ENCODE results near the gene LRRC8D.

Gene LRRC8D

DNA sequence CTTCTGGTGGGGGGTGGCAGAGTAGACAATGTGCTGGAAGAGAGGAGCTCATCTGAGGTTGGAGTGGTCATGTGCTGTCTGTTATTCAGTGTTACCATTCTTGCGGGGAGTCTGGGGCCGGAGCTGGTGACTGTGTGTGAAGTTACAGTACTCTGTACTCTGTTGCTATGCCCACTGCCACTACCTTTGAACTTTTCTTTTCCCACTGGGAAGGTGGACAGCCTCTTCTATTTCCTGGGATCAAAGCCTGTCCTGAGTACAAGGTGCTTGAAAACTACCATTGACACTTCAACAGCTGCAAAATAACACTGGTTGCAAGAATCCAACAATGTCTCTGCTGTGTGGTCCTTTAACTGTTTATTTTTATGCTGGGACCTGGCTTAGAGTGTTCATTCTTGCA is 107.7 kb downstream of the LRRC8D start:
- Histone ChIP-seq H3K4me2 (0 out of 22 replicates have a peak overlapping the region, but pooled peaks of 2 of the 11 experiments have one; percentile 4), H3K9ac (no peak overlapping the region), H3K4me1 (peaks cover 0 to 19% (median 10%) of the 10 kb centered on the region in 10 experiments; a peak in 11 of 20 replicates), H4K20me1 (peaks cover 0 to 83% (median 0%) of the 10 kb centered on the region in 11 experiments; a peak in 4 of 22 replicates), H3K27ac (no peak overlapping the region), H3K9me3 (replicated peaks in 1 of 11) (peaks cover 8 to 42% (median 32%) of the 10 kb centered on the region in 11 experiments), H3K36me3 (peaks cover 74 to 98% (median 90%) of the 10 kb centered on the region in 11 experiments), H3K27me3 (no peaks in the 10 kb centered on the region), H3K4me3 (no peak overlapping the region)
- TF ChIP-seq Cebpa-rat (IDR thresholded peaks at IDR 0.05) = no peak

DNA sequence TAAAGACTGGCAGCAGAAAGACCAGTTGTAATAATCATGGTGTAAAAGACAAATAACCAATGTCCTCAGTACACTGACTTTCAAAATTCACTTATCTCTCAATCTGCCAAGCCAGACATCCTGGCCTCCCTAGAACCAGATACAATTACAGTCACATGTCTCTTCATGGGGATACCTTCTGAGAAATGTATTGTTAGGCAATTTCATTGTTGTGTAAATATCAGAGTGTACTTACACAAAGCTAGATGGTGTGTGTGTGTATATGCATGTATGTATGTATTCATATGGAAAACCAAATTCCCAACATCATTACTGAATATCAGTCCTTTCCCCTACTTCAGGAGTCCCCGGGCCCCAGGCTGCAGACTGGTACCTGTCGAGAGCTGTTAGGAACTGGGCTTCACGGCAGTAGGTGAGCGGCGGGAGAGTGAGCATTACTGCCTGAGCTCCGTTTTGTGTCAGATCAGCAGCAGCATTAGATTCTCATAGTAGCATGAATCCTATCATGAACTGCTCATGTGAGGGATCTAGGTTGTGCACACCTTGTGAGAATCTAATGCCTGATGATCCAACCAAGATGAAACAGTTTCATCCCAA is 108.7 kb downstream of the LRRC8D start:
- H3K9me3 ChIP-seq (replicated peaks in 1 of 11) = peaks cover 0 to 31% (median 21%) of the 10 kb centered on the region in 11 experiments; a peak in 18 of 22 replicates
- no peak overlapping the region for H3K9ac ChIP-seq
- no peak overlapping the region for H3K27ac ChIP-seq
- H3K27me3 ChIP-seq = no peaks in the 10 kb centered on the region
- 0 out of 22 replicates have a peak overlapping the region, but pooled peaks of 1 of the 11 experiments have one; percentile 14 for H3K4me2 ChIP-seq
- peaks cover 0 to 19% (median 10%) of the 10 kb centered on the region in 10 experiments; a peak in 11 of 20 replicates for H3K4me1 ChIP-seq
- peaks cover 74 to 98% (median 90%) of the 10 kb centered on the region in 11 experiments for H3K36me3 ChIP-seq
- no peak overlapping the region for H3K4me3 ChIP-seq
- peaks cover 0 to 88% (median 0%) of the 10 kb centered on the region in 11 experiments; a peak in 4 of 22 replicates for H4K20me1 ChIP-seq
- TF ChIP-seq Cebpa-rat (IDR thresholded peaks at IDR 0.05) = no peak

DNA sequence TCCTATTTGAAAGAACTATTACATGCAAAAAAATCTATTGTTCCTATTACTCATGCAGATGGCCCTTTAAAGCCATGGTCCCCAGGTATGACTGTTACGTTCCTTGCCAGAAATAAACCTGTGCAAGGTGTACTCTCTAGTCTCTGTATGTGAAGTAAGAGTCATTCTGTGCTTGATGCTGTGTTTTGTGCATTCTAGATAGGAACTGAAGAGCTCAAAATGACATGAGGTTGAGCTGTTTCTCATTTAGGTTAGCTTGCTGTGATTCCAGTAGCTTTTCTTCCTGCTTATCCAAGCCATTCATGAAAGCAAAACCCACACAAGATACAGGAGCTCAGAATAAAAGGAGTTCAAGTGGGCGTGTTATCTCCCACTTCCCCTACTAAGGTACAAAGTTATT is 109.7 kb downstream of the LRRC8D start:
- no peak overlapping the region for H3K27ac ChIP-seq
- H3K4me2 ChIP-seq = peak overlapping the region in 1 of 11 experiments; percentile 27; a peak in 1 of 22 replicates
- H3K4me3 ChIP-seq = no peak overlapping the region

DNA sequence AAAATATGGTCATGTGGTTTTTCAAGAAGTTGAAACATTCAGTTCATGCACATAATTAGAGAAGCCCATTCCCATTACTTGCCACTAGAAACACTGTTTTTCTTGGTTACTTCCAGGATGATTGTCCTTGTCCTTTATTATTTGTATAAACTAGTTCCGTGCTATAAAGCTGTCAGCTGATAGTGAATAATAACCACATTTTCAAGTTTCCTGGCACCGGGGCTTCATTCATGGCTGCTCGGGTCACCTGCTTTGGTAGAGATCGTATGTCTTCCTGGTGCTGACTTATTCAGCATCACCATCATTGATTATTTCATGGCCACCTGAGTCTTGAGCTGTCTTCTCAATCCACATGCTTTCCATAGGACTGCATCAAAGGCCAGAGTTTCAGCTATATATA is 111.1 kb downstream of the LRRC8D start:
- no peak overlapping the region for H3K9ac ChIP-seq
- H3K9me3 ChIP-seq (replicated peaks in 1 of 11) = peaks cover 0 to 10% (median 7%) of the 10 kb centered on the region in 11 experiments; a peak in 11 of 22 replicates
- no peak for TF ChIP-seq Cebpa-rat (IDR thresholded peaks at IDR 0.05)
- H3K27me3 ChIP-seq = no peaks in the 10 kb centered on the region
- H3K4me2 ChIP-seq = no peak overlapping the region
- H4K20me1 ChIP-seq = peaks cover 0 to 78% (median 0%) of the 10 kb centered on the region in 11 experiments; a peak in 4 of 22 replicates
- peaks cover 75 to 97% (median 90%) of the 10 kb centered on the region in 11 experiments for H3K36me3 ChIP-seq
- H3K4me3 ChIP-seq = no peak overlapping the region
- H3K4me1 ChIP-seq = peaks cover 0 to 19% (median 10%) of the 10 kb centered on the region in 10 experiments; a peak in 11 of 20 replicates
- H3K27ac ChIP-seq = no peak overlapping the region

More for the DNA sequence above, 109.7 kb downstream of the LRRC8D start:
- Histone ChIP-seq H3K27me3 (no peaks in the 10 kb centered on the region), H4K20me1 (peaks cover 0 to 88% (median 0%) of the 10 kb centered on the region in 11 experiments; a peak in 4 of 22 replicates), H3K9me3 (replicated peaks in 1 of 11) (peaks cover 0 to 23% (median 15%) of the 10 kb centered on the region in 11 experiments; a peak in 13 of 22 replicates), H3K4me1 (peaks cover 0 to 19% (median 10%) of the 10 kb centered on the region in 10 experiments; a peak in 11 of 20 replicates), H3K36me3 (peaks cover 74 to 98% (median 90%) of the 10 kb centered on the region in 11 experiments), H3K9ac (no peak overlapping the region)
- no peak for TF ChIP-seq Cebpa-rat (IDR thresholded peaks at IDR 0.05)

DNA sequence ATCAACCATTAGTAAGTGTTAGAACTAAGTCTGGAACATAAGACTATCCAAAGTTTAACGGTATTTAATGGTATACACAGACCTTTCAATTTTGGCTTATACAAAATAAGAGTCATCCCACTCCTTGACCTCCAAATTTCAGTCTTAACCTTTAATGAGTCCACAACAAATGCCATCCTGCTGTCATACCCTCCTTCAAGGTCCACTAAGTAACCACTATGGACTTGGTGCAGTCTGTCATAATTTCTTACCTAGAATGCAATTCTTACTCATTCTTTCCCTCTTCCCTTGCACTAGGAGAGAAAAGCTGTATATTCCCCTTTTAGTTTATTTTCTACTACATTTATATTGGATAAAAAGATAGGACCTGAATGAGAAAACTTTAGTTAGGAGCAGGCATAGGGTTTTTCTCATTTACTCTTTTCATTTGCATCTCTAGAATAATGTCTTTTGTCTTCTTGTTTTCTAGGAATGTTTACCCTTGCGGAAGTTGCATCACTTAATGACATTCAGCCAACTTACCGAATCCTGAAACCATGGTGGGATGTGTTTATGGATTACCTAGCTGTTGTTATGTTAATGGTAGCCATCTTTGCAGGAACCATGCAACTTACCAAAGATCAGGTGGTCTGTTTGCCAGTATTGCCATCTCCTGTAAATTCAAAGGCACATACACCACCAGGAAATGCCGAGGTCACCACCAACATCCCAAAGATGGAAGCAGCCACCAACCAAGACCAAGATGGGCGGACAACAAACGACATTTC is 111.9 kb downstream of the LRRC8D start:
- Histone ChIP-seq H3K9ac (no peak overlapping the region), H3K4me1 (peaks cover 0 to 19% (median 14%) of the 10 kb centered on the region in 10 experiments; a peak in 11 of 20 replicates), H3K4me2 (no peak overlapping the region), H3K9me3 (replicated peaks in 1 of 11) (peaks cover 0 to 2% (median 0%) of the 10 kb centered on the region in 11 experiments; a peak in 2 of 22 replicates), H3K4me3 (no peak overlapping the region), H4K20me1 (peaks cover 0 to 72% (median 0%) of the 10 kb centered on the region in 11 experiments; a peak in 4 of 22 replicates), H3K27ac (no peak overlapping the region), H3K27me3 (no peaks in the 10 kb centered on the region), H3K36me3 (peaks cover 75 to 97% (median 90%) of the 10 kb centered on the region in 11 experiments)
- no peak for TF ChIP-seq Cebpa-rat (IDR thresholded peaks at IDR 0.05)

DNA sequence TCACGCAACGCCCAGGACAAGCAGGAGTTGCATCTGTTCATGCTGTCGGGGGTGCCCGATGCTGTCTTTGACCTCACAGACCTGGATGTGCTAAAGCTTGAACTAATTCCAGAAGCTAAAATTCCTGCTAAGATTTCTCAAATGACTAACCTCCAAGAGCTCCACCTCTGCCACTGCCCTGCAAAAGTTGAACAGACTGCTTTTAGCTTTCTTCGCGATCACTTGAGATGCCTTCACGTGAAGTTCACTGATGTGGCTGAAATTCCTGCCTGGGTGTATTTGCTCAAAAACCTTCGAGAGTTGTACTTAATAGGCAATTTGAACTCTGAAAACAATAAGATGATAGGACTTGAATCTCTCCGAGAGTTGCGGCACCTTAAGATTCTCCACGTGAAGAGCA is 113.6 kb downstream of the LRRC8D start:
- Histone ChIP-seq H3K27me3 (no peaks in the 10 kb centered on the region), H4K20me1 (peaks cover 0 to 55% (median 0%) of the 10 kb centered on the region in 11 experiments; a peak in 3 of 22 replicates), H3K4me2 (no peak overlapping the region), H3K9ac (no peak overlapping the region), H3K27ac (no peak overlapping the region), H3K4me3 (no peak overlapping the region), H3K9me3 (replicated peaks in 1 of 11) (no peaks in the 10 kb centered on the region), H3K4me1 (peaks cover 0 to 29% (median 3%) of the 10 kb centered on the region in 10 experiments; a peak in 9 of 20 replicates), H3K36me3 (peaks cover 75 to 98% (median 90%) of the 10 kb centered on the region in 11 experiments)
- no peak for TF ChIP-seq Cebpa-rat (IDR thresholded peaks at IDR 0.05)

DNA sequence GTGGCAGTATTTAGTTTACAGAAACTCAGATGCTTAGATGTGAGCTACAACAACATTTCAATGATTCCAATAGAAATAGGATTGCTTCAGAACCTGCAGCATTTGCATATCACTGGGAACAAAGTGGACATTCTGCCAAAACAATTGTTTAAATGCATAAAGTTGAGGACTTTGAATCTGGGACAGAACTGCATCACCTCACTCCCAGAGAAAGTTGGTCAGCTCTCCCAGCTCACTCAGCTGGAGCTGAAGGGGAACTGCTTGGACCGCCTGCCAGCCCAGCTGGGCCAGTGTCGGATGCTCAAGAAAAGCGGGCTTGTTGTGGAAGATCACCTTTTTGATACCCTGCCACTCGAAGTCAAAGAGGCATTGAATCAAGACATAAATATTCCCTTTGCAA is 114.4 kb downstream of the LRRC8D start:
- no peak overlapping the region for H3K9ac ChIP-seq
- no peaks in the 10 kb centered on the region for H3K9me3 ChIP-seq (replicated peaks in 1 of 11)
- H4K20me1 ChIP-seq = peaks cover 0 to 47% (median 0%) of the 10 kb centered on the region in 11 experiments; a peak in 3 of 22 replicates
- no peak for TF ChIP-seq Cebpa-rat (IDR thresholded peaks at IDR 0.05)
- no peak overlapping the region for H3K4me2 ChIP-seq
- no peak overlapping the region for H3K4me3 ChIP-seq
- H3K27ac ChIP-seq = no peak overlapping the region
- peaks cover 0 to 29% (median 6%) of the 10 kb centered on the region in 10 experiments; a peak in 13 of 20 replicates for H3K4me1 ChIP-seq
- peaks cover 79 to 96% (median 86%) of the 10 kb centered on the region in 11 experiments for H3K36me3 ChIP-seq
- no peaks in the 10 kb centered on the region for H3K27me3 ChIP-seq

DNA sequence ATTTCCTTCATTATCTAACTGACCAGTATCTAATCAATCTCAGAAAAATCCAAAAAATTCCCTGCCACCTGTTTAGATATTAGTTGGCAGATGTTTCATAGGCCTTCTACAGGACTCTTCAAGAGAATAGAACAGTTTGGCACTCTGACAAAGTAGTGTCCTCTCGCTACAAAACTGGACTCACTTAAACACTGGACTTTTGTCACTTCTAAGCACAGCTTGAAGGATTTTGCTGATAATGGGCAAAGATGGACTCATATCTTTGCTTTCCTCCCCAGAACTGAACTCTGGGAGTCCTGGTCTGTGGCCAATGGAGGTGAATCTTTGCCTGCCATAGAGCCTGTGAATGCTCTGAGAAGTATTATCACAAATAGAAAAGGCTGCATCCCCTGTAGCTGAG is 115.9 kb downstream of the LRRC8D start:
- no peak for TF ChIP-seq Cebpa-rat (IDR thresholded peaks at IDR 0.05)
- peaks cover 3 to 38% (median 19%) of the 10 kb centered on the region in 10 experiments; a peak in 19 of 20 replicates for H3K4me1 ChIP-seq
- peaks cover 70 to 86% (median 80%) of the 10 kb centered on the region in 11 experiments for H3K36me3 ChIP-seq
- no peak overlapping the region for H3K4me2 ChIP-seq
- no peak overlapping the region for H3K27ac ChIP-seq
- no peak overlapping the region for H3K9ac ChIP-seq
- no peaks in the 10 kb centered on the region for H3K27me3 ChIP-seq
- no peak overlapping the region for H3K4me3 ChIP-seq
- H3K9me3 ChIP-seq (replicated peaks in 1 of 11) = no peaks in the 10 kb centered on the region
- H4K20me1 ChIP-seq = peaks cover 0 to 40% (median 0%) of the 10 kb centered on the region in 11 experiments; a peak in 3 of 22 replicates

All from BLaER1 treated with 17β-estradiol and CSF1 and Interleukin-3, amounts not matched to agents 10 nM and 100 nM (cell line).